ENCODE results near the gene TOM1L1.

TOM1L1 gene

DNA sequence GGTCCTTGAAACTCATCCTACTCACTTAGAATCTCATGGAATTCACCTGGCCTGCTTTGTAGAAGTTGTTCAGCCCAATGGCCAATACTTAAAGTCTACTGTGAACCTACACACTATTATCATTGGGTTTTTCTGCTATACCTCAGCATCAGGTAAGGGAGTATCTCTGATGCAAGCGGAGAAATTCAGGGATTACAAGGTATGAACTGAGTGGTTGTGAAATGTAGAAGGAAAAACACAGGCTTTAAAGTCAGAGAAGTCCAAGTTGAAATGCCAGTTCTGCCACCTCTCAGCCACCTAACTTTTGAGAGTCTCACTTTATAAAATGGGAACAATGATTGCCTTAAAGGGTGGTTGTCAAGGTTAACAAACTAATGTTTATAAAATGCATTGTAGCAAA is 36.8 kb downstream of the TOM1L1 start (continued):
- TF ChIP-seq GLI4 (tag by site-specific recombination; IDR thresholded peaks at IDR 0.05): no peak

DNA sequence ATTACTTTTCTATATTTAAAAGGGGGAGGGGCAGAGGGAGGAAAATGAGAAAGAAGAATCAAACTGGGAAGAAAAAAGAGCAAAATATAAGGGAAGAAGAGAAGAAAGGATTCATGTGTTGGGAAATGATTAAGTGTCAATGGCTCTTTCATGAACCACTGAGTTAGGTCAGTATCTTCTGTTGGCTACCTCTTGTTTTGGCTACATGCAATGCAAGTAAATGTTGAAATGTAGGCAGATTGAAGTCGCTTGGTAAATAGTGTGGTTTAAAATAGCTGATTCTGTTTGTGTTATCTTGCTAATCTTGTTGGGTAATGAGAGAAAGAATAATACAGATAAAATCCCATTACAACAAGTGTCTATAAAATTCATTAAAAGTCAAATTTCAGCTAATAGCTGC is 40.6 kb downstream of the TOM1L1 start:
- Histone ChIP-seq H3K4me1 (ENCODE audit: control insufficient read depth, insufficient read depth, low read length) (peaks cover 5% of the 10 kb centered on the region; the same call in 1 of the 2 replicates), H3K36me3 (ENCODE audit: control insufficient read depth in 2 of 2, insufficient read depth in 1 of 2, low read length in 2 of 2) (peaks cover 24 to 44% of the 10 kb centered on the region in 2 experiments), H3K9me3 (ENCODE audit: control insufficient read depth, insufficient read depth, low read depth, low read length) (no peaks in the 10 kb centered on the region), H3K4me3 (ENCODE audit: low read depth, low read length) (no peak overlapping the region), H3K27ac (ENCODE audit: extremely low read depth, low read depth, low read length) (no peak overlapping the region)
- ChIA-PET POLR2A (no interaction called here), CTCF (no interaction called here)
- no peak for TF ChIP-seq PRDM10 (tag by site-specific recombination; IDR thresholded peaks at IDR 0.05)
- TF ChIP-seq BCL11B (tag by site-specific recombination; IDR thresholded peaks at IDR 0.05; ENCODE audit: low read depth): no peak
- TF ChIP-seq ZFP3 (tag by site-specific recombination; IDR thresholded peaks at IDR 0.05; ENCODE audit: low read depth): no peak
- TF ChIP-seq HOXC10 (CRISPR knock-in tag; IDR thresholded peaks at IDR 0.05): no peak
- TF ChIP-seq IKZF3 (tag by site-specific recombination; IDR thresholded peaks at IDR 0.05): no peak
- no peak for TF ChIP-seq ZNF837 (tag by site-specific recombination; IDR thresholded peaks at IDR 0.05)
- TF ChIP-seq ZNF521 (tag by site-specific recombination; IDR thresholded peaks at IDR 0.05): no peak
- TF ChIP-seq ZSCAN4 (tag by site-specific recombination; IDR thresholded peaks at IDR 0.05): no peak
- TF ChIP-seq SP7 (tag by site-specific recombination; IDR thresholded peaks at IDR 0.05): no peak
- TF ChIP-seq ZNF560 (tag by site-specific recombination; IDR thresholded peaks at IDR 0.05; ENCODE audit: borderline replicate concordance): no peak
- no peak for TF ChIP-seq ZNF610 (tag by site-specific recombination; IDR thresholded peaks at IDR 0.05; ENCODE audit: borderline replicate concordance)
- TF ChIP-seq ZNF324 (tag by site-specific recombination; IDR thresholded peaks at IDR 0.05): no peak
- TF ChIP-seq, protein P1, sequence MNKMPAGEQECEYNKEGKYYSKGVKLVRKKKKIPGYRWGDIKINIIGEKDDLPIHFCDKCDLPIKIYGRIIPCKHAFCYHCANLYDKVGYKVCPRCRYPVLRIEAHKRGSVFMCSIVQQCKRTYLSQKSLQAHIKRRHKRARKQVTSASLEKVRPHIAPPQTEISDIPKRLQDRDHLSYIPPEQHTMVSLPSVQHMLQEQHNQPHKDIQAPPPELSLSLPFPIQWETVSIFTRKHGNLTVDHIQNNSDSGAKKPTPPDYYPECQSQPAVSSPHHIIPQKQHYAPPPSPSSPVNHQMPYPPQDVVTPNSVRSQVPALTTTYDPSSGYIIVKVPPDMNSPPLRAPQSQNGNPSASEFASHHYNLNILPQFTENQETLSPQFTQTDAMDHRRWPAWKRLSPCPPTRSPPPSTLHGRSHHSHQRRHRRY (tag by site-specific recombination; IDR thresholded peaks at IDR 0.05): no peak
- TF ChIP-seq ZBTB26 (tag by site-specific recombination; optimal IDR thresholded peaks at IDR 0.05): no peak
- no peak for TF ChIP-seq ZNF555 (tag by site-specific recombination; conservative IDR thresholded peaks at IDR 0.05)

- Histone ChIP-seq H3K4me1 (ENCODE audit: control insufficient read depth, insufficient read depth, low read length) (no peaks in the 10 kb centered on the region), H3K4me3 (ENCODE audit: low read depth, low read length) (no peak overlapping the region), H3K36me3 (ENCODE audit: control insufficient read depth in 2 of 2, insufficient read depth in 1 of 2, low read length in 2 of 2) (peaks cover 32 to 41% of the 10 kb centered on the region in 2 experiments), H3K27ac (ENCODE audit: extremely low read depth, low read depth, low read length) (no peak overlapping the region), H3K9me3 (ENCODE audit: control insufficient read depth, insufficient read depth, low read depth, low read length) (no peaks in the 10 kb centered on the region)
- ChIA-PET POLR2A (no interaction called here), CTCF (no interaction called here)
- no peak for TF ChIP-seq KLF10 (tag by site-specific recombination; IDR thresholded peaks at IDR 0.05)
- no peak for TF ChIP-seq ZFHX2 (tag by site-specific recombination; conservative IDR thresholded peaks at IDR 0.05)
- no peak for TF ChIP-seq ZFP3 (tag by site-specific recombination; IDR thresholded peaks at IDR 0.05; ENCODE audit: low read depth)
- TF ChIP-seq ZNF223 (tag by site-specific recombination; IDR thresholded peaks at IDR 0.05): no peak
- no peak for TF ChIP-seq BCL6B (tag by site-specific recombination; IDR thresholded peaks at IDR 0.05)
- no peak for TF ChIP-seq ZNF114 (tag by site-specific recombination; IDR thresholded peaks at IDR 0.05)
- TF ChIP-seq ZNF214 (tag by site-specific recombination; IDR thresholded peaks at IDR 0.05; ENCODE audit: borderline replicate concordance): no peak
- TF ChIP-seq, protein P2, sequence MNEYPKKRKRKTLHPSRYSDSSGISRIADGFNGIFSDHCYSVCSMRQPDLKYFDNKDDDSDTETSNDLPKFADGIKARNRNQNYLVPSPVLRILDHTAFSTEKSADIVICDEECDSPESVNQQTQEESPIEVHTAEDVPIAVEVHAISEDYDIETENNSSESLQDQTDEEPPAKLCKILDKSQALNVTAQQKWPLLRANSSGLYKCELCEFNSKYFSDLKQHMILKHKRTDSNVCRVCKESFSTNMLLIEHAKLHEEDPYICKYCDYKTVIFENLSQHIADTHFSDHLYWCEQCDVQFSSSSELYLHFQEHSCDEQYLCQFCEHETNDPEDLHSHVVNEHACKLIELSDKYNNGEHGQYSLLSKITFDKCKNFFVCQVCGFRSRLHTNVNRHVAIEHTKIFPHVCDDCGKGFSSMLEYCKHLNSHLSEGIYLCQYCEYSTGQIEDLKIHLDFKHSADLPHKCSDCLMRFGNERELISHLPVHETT (tag by site-specific recombination; IDR thresholded peaks at IDR 0.05): no peak
- no peak for TF ChIP-seq ZNF132 (tag by site-specific recombination; IDR thresholded peaks at IDR 0.05; ENCODE audit: borderline replicate concordance)
- TF ChIP-seq ZNF391 (tag by site-specific recombination; IDR thresholded peaks at IDR 0.05; ENCODE audit: borderline replicate concordance, low read depth): no peak
Measured at GRCh38 chr17:54944796-54945195, 44.1 kb downstream of the TOM1L1 start.
